Heart left ventricle (tissue), 13 donors: ENCODE data around the gene POLR3H.

Experiments
- CTCF ChIP-seq, 12 donors: fragments of 200-600 bp; sonication (generic) in 4 of 12; IDR thresholded peaks; one replicate each; pipeline versions ENCODE4 v1.5.0 to v1.8.0; 2018 to 2022; ENCODE audit warnings: antibody characterized with exemption in 12 of 12, mild to moderate bottlenecking in 5 of 12
- POLR2A ChIP-seq, 2 donors: fragments of 450-650 bp; IDR thresholded peaks; one replicate each; pipeline ENCODE4 v1.6.1; 2017; ENCODE audit warnings: antibody characterized with exemption in 2 of 2, mild to moderate bottlenecking in 2 of 2, moderate library complexity in 2 of 2
- donor health status: ischemic (EF 13 %, LVEDD 7.1; RV severe dilation, severe dysfunction).
- donor health status: DM: no; HTN: yes; CAD: no.
- donor health status: DM: no; HTN: no; CAD: no.
- donor health status: ischemic (EF 25% LVEDD 6.9; RV normal size, moderate dysfunction).
- donor health status: ischemic (EF 25% LVEDD 5.7; RV mildly dilated, moderate dysfunction).
- donor health status: ischemic (EF 35%, LVEDD 5.7; RV mildly dilated, moderate dysfunction).
- donor health status: nonischemic (EF 11% LVEDD 7.7; RV severe dilation, severe dysfunction).
- donor health status: DM: yes; HTN: yes; CAD: no.
- donor health status: PGD.
- donor health status: ischemic (EF 29% LVEDD 5.4; RV normal size, mild dysfunction).
- donor health status: nonischemic (EF 23%, LVEDD 6.1; RV moderate dilation, normal function).

DNA sequence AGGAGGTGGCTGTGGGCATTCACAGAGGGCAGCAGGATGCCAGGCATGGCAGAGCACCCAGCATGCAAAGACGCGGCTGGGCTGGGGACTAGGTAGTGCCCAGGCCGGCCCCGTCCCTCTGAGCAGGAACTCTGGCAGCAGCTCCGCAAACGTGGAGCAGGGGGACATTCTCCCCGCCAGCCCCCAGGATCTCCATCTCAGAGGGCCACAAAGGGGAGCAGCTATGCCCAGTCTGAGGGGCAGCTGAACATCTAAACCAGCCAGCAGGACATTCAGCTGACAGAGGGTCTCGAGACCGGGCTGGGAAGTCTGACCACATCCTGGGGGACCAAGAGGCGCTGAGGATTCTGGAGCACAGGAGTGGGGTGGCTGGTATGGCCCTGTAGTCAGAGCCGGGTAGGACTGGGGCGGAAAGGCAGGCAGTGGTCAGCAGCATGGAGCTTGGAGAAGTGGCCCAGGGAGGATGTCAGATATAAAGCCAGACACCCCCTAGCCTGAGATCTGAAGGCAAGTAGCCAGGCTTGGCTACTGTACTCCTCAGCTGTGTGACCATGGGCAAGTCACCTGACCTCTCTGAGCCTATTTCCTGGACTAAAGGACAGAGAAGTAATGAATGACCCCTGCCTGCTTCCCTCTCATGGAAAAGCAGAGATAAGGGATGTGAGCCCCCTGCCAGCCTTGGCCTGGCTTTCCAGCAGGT lies 35.2 kb upstream of the POLR3H start:
- no peak for TF ChIP-seq CTCF (IDR thresholded peaks at IDR 0.05)
- no peak for TF ChIP-seq POLR2A (IDR thresholded peaks at IDR 0.05)
